Non-pigmented ciliary epithelial cell (primary cell): ENCODE results near the gene SLC35D2.
"Not testable (repeated sequence)": the region's sequence is repeated elsewhere in the genome, so short reads cannot be mapped to it uniquely, and the experiment has no call there.

Experiments used
- DNase-seq: peaks from one replicate; pipeline ENCODE4 v3.0.0-alpha.2; 2010; ENCODE audit warnings: low read depth

Gene SLC35D2

GRCh38 chr9:96306958-96307357 lies 76.6 kb downstream of the SLC35D2 start:
- not testable (repeated sequence) for DNase-seq

GRCh38 chr9:96305171-96305570 lies 78.3 kb downstream of the SLC35D2 start:
- DNase-seq: no peak

- no peak for DNase-seq
Observed at GRCh38 chr9:96304230-96304629, 79.3 kb downstream of the SLC35D2 start.

GRCh38 chr9:96302021-96302420 lies 81.5 kb downstream of the SLC35D2 start, which contains the start of gene HSD17B3:
Gene HSD17B3 (minus strand): TSS chr9:96302176. CDS start chr9:96302104, 72 bp downstream.
- no peak for DNase-seq

GRCh38 chr9:96299823-96300222 lies 83.7 kb downstream of the SLC35D2 start:
- no peak for DNase-seq

GRCh38 chr9:96294159-96294545 lies 89.4 kb downstream of the SLC35D2 start:
- no peak for DNase-seq

GRCh38 chr9:96293498-96294158 lies 89.9 kb downstream of the SLC35D2 start:
- peak; percentile 30 for DNase-seq

- DNase-seq: no peak
Observed at GRCh38 chr9:96289392-96289791, 94.1 kb downstream of the SLC35D2 start.

GRCh38 chr9:96281641-96282040 lies 101.9 kb downstream of the SLC35D2 start:
- no peak for DNase-seq

- no peak for DNase-seq
Observed at GRCh38 chr9:96279932-96280331, 103.6 kb downstream of the SLC35D2 start.

- no peak for DNase-seq
Observed at GRCh38 chr9:96274939-96275338, 108.6 kb downstream of the SLC35D2 start.
